CD8-positive, alpha-beta memory T cell (primary cell): ENCODE results near the gene ZNF609. TPM values are rescaled to one million over a fixed set of nuclear protein-coding genes. Genes with fewer than 3 reads are reported as not detected.

Experiments
- CTCF ChIA-PET: fragments of 350-600 bp; sonication (Branson Sonifier 250); formaldehyde crosslinking; loops from one replicate; lab custom pipeline; 2021; ENCODE audit warnings: antibody characterized with exemption; lab: Charles Lee
- POLR2A ChIA-PET: fragments of 350-600 bp; sonication (Branson Sonifier 250); formaldehyde crosslinking; loops from one replicate; lab custom pipeline; 2021; ENCODE audit warnings: antibody characterized with exemption; lab: Charles Lee
- DNase-seq, 5 donors: peaks; one replicate each; pipeline versions ENCODE4 v3.0.0 to v3.0.0-alpha.2; 2020 to 2022; ENCODE audit warnings: mixed read lengths in 1 of 5
- H3K27ac ChIP-seq: one replicate; pipeline ENCODE4 v1.7.0; 2013; ENCODE audit warnings: low read depth, mild to moderate bottlenecking, low read length, moderate library complexity
- H3K27me3 ChIP-seq: 2 replicates; pipeline ENCODE4 v1.7.0; 2013; ENCODE audit warnings: low read length, mild to moderate bottlenecking; ENCODE audit not compliant: insufficient read depth, poor library complexity, severe bottlenecking
- H3K36me3 ChIP-seq: 2 replicates; pipeline ENCODE4 v1.7.0; 2013; ENCODE audit warnings: mild to moderate bottlenecking, low read length, moderate library complexity; ENCODE audit not compliant: insufficient read depth
- H3K4me1 ChIP-seq: 2 replicates; pipeline ENCODE4 v1.7.0; 2013; ENCODE audit warnings: mild to moderate bottlenecking, low read length, moderate library complexity; ENCODE audit not compliant: insufficient read depth
- H3K4me3 ChIP-seq: 2 replicates; pipeline ENCODE4 v1.7.0; 2013; ENCODE audit warnings: mild to moderate bottlenecking, low read length
- H3K9me3 ChIP-seq: 2 replicates; pipeline ENCODE4 v1.7.0; 2013; ENCODE audit warnings: mild to moderate bottlenecking, low read length
- H3K27ac Mint-ChIP-seq, 8 donors: one replicate each; pipeline ENCODE4 v1.8.0; 2020 to 2021; ENCODE audit warnings: mixed read lengths in 8 of 8, mild to moderate bottlenecking in 6 of 8, inconsistent platforms in 3 of 8, moderate library complexity in 3 of 8
- H3K27me3 Mint-ChIP-seq, 2 donors: one replicate each; pipeline ENCODE4 v1.8.0; 2020 to 2021; ENCODE audit warnings: mixed read lengths in 2 of 2, mild to moderate bottlenecking in 1 of 2, moderate library complexity in 1 of 2
- H3K36me3 Mint-ChIP-seq, 3 donors: one replicate each; pipeline ENCODE4 v1.8.0; 2020 to 2021; ENCODE audit warnings: mixed read lengths in 3 of 3, inconsistent platforms in 1 of 3, mild to moderate bottlenecking in 1 of 3
- H3K4me1 Mint-ChIP-seq, 3 donors: one replicate each; pipeline ENCODE4 v1.8.0; 2020 to 2021; ENCODE audit warnings: mixed read lengths in 3 of 3, inconsistent platforms in 1 of 3, mild to moderate bottlenecking in 1 of 3
- H3K4me3 Mint-ChIP-seq, 7 donors: one replicate each; pipeline ENCODE4 v1.8.0; 2020 to 2021; ENCODE audit warnings: mixed read lengths in 7 of 7, mild to moderate bottlenecking in 6 of 7, moderate library complexity in 4 of 7, inconsistent platforms in 2 of 7
- H3K9me3 Mint-ChIP-seq, 5 donors: one replicate each; pipeline ENCODE4 v1.8.0; 2020 to 2022; ENCODE audit warnings: mixed read lengths in 5 of 5, mild to moderate bottlenecking in 3 of 5, moderate library complexity in 2 of 5, inconsistent platforms in 1 of 5
- polyA plus RNA-seq: library from polyadenylated mRNA; unstranded; fragments of 300-500 nt; fragmentation: Illumina TruSeq; gene quantifications from one replicate; pipeline ENCODE4 v1.2.3, GENCODE V29; 2021
- total RNA-seq, 2 experiments: library from RNA; stranded (reverse); gene quantifications; one replicate each; pipeline ENCODE4 v1.2.3, GENCODE V29; 2021

ZNF609 gene
- total and polyA plus RNA-seq, 3 experiments from 2014 or later, result 10.7 to 38.9 (median 38.0) TPM

- ChIA-PET CTCF (interaction anchor here (1.1 kb wide), 1 partner anchor 144 kb away, joined by 3 read pairs; no protein-coding TSS in a partner anchor), POLR2A (interaction anchor here (0.6 kb wide), 2 partner anchors 8 to 385 kb away, joined by 3 to 5 read pairs; no protein-coding TSS in a partner anchor)
- no peaks in the 10 kb centered on the region for H3K27me3 ChIP-seq
- H3K9me3 ChIP-seq, result no peaks in the 10 kb centered on the region
- no peak overlapping the region for H3K4me3 ChIP-seq
- no peaks in the 10 kb centered on the region for H3K36me3 ChIP-seq
- H3K27ac Mint-ChIP-seq, result peak overlapping the region in 7 of 8 donors; percentile 26 to 80 (median 65)
- peaks cover 73% of the 10 kb centered on the region for H3K4me1 ChIP-seq
- no peaks in the 10 kb centered on the region for H3K9me3 Mint-ChIP-seq
- no peaks in the 10 kb centered on the region for H3K27me3 Mint-ChIP-seq
- peaks cover 0 to 22% (median 4%) of the 10 kb centered on the region in 3 donors for H3K36me3 Mint-ChIP-seq
- DNase-seq, result peak in 1 of 5 donors; percentile 31
- no peak overlapping the region for H3K27ac ChIP-seq
- peak overlapping the region in 4 of 7 donors; percentile 0 to 37 (median 7) for H3K4me3 Mint-ChIP-seq
- H3K4me1 Mint-ChIP-seq, result peaks cover 53 to 80% (median 70%) of the 10 kb centered on the region in 3 donors
Measured at GRCh38 chr15:64507293-64507802, 47.0 kb downstream of the ZNF609 start.

- Histone ChIP-seq H3K36me3 (no peaks in the 10 kb centered on the region), H3K27me3 (no peaks in the 10 kb centered on the region), H3K4me3 (no peak overlapping the region), H3K27ac (no peak overlapping the region), H3K4me1 (peaks cover 71% of the 10 kb centered on the region), H3K9me3 (no peaks in the 10 kb centered on the region)
- Mint-ChIP-seq H3K9me3 (no peaks in the 10 kb centered on the region), H3K27ac (peak overlapping the region in 5 of 8 donors; percentile 52 to 69 (median 67)), H3K27me3 (no peaks in the 10 kb centered on the region), H3K4me1 (peaks cover 48 to 77% (median 67%) of the 10 kb centered on the region in 3 donors), H3K36me3 (peaks cover 0 to 22% (median 4%) of the 10 kb centered on the region in 3 donors), H3K4me3 (peak overlapping the region in 2 of 7 donors; percentile 5 to 37)
- CTCF ChIA-PET, result interaction anchor here (1.1 kb wide), 1 partner anchor 144 kb away, joined by 3 read pairs; no protein-coding TSS in a partner anchor
- POLR2A ChIA-PET, result interaction anchor here (0.6 kb wide), 1 partner anchor 386 kb away, joined by 3 read pairs; no protein-coding TSS in a partner anchor
- DNase-seq, result no peak
Measured at GRCh38 chr15:64507845-64508244, 47.5 kb downstream of the ZNF609 start.

DNA sequence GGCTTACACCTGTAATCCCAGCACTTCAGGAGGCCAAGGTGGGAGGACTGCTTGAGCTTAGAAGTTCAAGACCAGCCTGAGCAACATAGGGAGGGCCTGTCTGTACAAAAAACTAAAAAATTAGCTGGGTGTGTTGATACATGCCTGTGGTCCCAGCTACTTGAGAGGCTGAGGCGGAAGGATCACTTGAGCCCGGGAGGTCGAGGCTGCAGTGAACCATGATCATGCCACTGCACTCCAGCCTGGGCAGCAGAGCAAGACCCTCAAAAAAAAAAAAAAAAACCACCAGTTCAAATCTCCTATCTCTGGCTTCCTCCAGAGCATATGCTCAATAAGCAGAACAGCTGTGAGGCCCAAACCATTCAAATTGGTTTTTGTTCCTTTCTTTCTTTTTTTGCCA lies 53.4 kb downstream of the ZNF609 start:
- no peaks in the 10 kb centered on the region for H3K36me3 ChIP-seq
- ChIA-PET CTCF (interaction anchor here (0.7 to 1.7 kb wide), 3 partner anchors 13 to 323 kb away, joined by 3 to 4 read pairs (median 3); no protein-coding TSS in a partner anchor), POLR2A (interaction anchor here (0.6 to 0.7 kb wide), 3 partner anchors 12 to 259 kb away, joined by 3 to 10 read pairs (median 4); no protein-coding TSS in a partner anchor)
- no peaks in the 10 kb centered on the region for H3K9me3 ChIP-seq
- no peak for DNase-seq
- no peaks in the 10 kb centered on the region for H3K27me3 Mint-ChIP-seq
- H3K4me3 Mint-ChIP-seq, result peak overlapping the region in 1 of 7 donors; percentile 5
- H3K4me1 ChIP-seq, result peaks cover 52% of the 10 kb centered on the region
- no peak overlapping the region for H3K27ac ChIP-seq
- peaks cover 0 to 22% (median 12%) of the 10 kb centered on the region in 3 donors for H3K36me3 Mint-ChIP-seq
- H3K9me3 Mint-ChIP-seq, result no peaks in the 10 kb centered on the region
- H3K4me1 Mint-ChIP-seq, result peaks cover 35 to 73% (median 52%) of the 10 kb centered on the region in 3 donors
- peak overlapping the region in 6 of 8 donors; percentile 38 to 76 (median 56) for H3K27ac Mint-ChIP-seq
- no peak overlapping the region for H3K4me3 ChIP-seq
- H3K27me3 ChIP-seq, result no peaks in the 10 kb centered on the region

GRCh38 chr15:64515196-64515595 lies 54.8 kb downstream of the ZNF609 start:
- H3K27ac Mint-ChIP-seq, result peak overlapping the region in 1 of 8 donors; percentile 66
- Histone ChIP-seq H3K27ac (no peak overlapping the region), H3K4me3 (no peak overlapping the region), H3K36me3 (no peaks in the 10 kb centered on the region), H3K9me3 (no peaks in the 10 kb centered on the region), H3K4me1 (peaks cover 52% of the 10 kb centered on the region), H3K27me3 (no peaks in the 10 kb centered on the region)
- H3K4me3 Mint-ChIP-seq, result no peak overlapping the region
- ChIA-PET POLR2A (interaction anchor here (0.6 kb wide), 2 partner anchors 8 to 59 kb away, joined by 5 to 6 read pairs; no protein-coding TSS in a partner anchor), CTCF (no interaction called here)
- no peaks in the 10 kb centered on the region for H3K9me3 Mint-ChIP-seq
- no peaks in the 10 kb centered on the region for H3K27me3 Mint-ChIP-seq
- H3K36me3 Mint-ChIP-seq, result peaks cover 0 to 17% (median 15%) of the 10 kb centered on the region in 3 donors
- peaks cover 32 to 74% (median 52%) of the 10 kb centered on the region in 3 donors for H3K4me1 Mint-ChIP-seq
- no peak for DNase-seq

DNA sequence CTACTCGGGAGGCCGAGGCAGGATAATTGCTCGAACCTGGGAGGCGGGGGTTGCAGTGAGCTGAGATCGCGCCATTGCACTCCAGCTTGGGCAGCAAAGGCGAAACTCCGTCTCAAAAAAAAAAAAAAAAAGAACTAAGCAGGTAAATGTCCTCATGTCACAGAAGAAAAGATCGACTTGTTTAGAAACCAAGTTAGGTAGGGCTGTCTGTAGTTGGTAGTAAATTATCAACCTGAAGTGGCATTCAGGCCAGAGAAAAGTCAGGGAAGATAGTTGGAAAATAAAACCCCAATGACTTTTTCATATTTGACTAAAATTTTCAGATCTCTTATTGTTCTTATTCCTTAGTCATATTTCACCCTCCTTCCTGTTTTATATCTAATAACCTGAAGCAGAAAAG lies 55.4 kb downstream of the ZNF609 start:
- Histone ChIP-seq H3K27me3 (no peaks in the 10 kb centered on the region), H3K27ac (no peak overlapping the region), H3K9me3 (no peaks in the 10 kb centered on the region), H3K36me3 (no peaks in the 10 kb centered on the region), H3K4me3 (no peak overlapping the region), H3K4me1 (peaks cover 53% of the 10 kb centered on the region)
- DNase-seq, result no peak
- ChIA-PET POLR2A (interaction anchor here (0.6 to 1.0 kb wide), 3 partner anchors 8 to 58 kb away, joined by 3 to 6 read pairs (median 5); no protein-coding TSS in a partner anchor), CTCF (no interaction called here)
- Mint-ChIP-seq H3K27me3 (no peaks in the 10 kb centered on the region), H3K36me3 (peaks cover 0 to 18% (median 15%) of the 10 kb centered on the region in 3 donors), H3K4me1 (peaks cover 32 to 73% (median 56%) of the 10 kb centered on the region in 3 donors), H3K27ac (no peak overlapping the region), H3K4me3 (no peak overlapping the region), H3K9me3 (no peaks in the 10 kb centered on the region)

DNA sequence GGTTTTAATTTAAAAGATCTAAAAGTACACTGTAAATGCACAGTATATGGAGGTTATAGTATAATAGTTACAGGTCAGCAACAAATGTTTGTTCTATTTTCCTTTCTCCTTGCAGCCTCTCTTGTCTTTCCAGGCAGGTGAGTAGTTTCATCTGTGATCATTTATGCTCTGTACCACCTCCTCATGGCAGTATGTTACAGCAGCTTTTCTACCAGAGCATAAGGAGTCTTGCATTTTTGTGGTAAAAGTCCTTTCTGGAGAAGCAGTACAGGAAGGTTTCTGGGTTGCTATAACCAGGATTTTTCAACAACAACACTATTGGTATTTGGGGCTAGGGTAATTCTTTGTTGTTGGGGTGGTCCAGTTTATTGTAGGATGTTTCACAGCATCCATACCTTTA lies 59.5 kb downstream of the ZNF609 start:
- Histone ChIP-seq H3K4me3 (no peak overlapping the region), H3K9me3 (no peaks in the 10 kb centered on the region), H3K4me1 (peaks cover 27% of the 10 kb centered on the region), H3K27ac (no peak overlapping the region), H3K36me3 (no peaks in the 10 kb centered on the region), H3K27me3 (no peaks in the 10 kb centered on the region)
- Mint-ChIP-seq H3K27me3 (no peaks in the 10 kb centered on the region), H3K36me3 (peaks cover 0 to 25% (median 18%) of the 10 kb centered on the region in 3 donors), H3K4me3 (no peak overlapping the region), H3K9me3 (no peaks in the 10 kb centered on the region), H3K27ac (no peak overlapping the region), H3K4me1 (peaks cover 41 to 77% (median 57%) of the 10 kb centered on the region in 3 donors)
- no peak for DNase-seq
- ChIA-PET CTCF (no interaction called here), POLR2A (no interaction called here)

GRCh38 chr15:64521201-64521600 lies 60.8 kb downstream of the ZNF609 start:
- Histone ChIP-seq H3K4me1 (peaks cover 22% of the 10 kb centered on the region), H3K4me3 (no peak overlapping the region), H3K27me3 (no peaks in the 10 kb centered on the region), H3K9me3 (no peaks in the 10 kb centered on the region), H3K27ac (no peak overlapping the region), H3K36me3 (no peaks in the 10 kb centered on the region)
- H3K4me3 Mint-ChIP-seq, result no peak overlapping the region
- no peaks in the 10 kb centered on the region for H3K27me3 Mint-ChIP-seq
- H3K9me3 Mint-ChIP-seq, result no peaks in the 10 kb centered on the region
- ChIA-PET CTCF (no interaction called here), POLR2A (no interaction called here)
- H3K27ac Mint-ChIP-seq, result peak overlapping the region in 2 of 8 donors; percentile 22 to 45
- H3K36me3 Mint-ChIP-seq, result peaks cover 0 to 19% (median 18%) of the 10 kb centered on the region in 3 donors
- DNase-seq, result no peak
- peaks cover 51 to 78% (median 68%) of the 10 kb centered on the region in 3 donors for H3K4me1 Mint-ChIP-seq

GRCh38 chr15:64521726-64522164 lies 61.4 kb downstream of the ZNF609 start:
- Histone ChIP-seq H3K27ac (no peak overlapping the region), H3K4me1 (peaks cover 22% of the 10 kb centered on the region), H3K27me3 (no peaks in the 10 kb centered on the region), H3K9me3 (no peaks in the 10 kb centered on the region), H3K36me3 (no peaks in the 10 kb centered on the region), H3K4me3 (no peak overlapping the region)
- peak overlapping the region in 1 of 7 donors; percentile 55 for H3K4me3 Mint-ChIP-seq
- peaks cover 52 to 82% (median 74%) of the 10 kb centered on the region in 3 donors for H3K4me1 Mint-ChIP-seq
- ChIA-PET CTCF (no interaction called here), POLR2A (no interaction called here)
- H3K27me3 Mint-ChIP-seq, result no peaks in the 10 kb centered on the region
- no peaks in the 10 kb centered on the region for H3K9me3 Mint-ChIP-seq
- peaks cover 0 to 18% (median 16%) of the 10 kb centered on the region in 3 donors for H3K36me3 Mint-ChIP-seq
- H3K27ac Mint-ChIP-seq, result peak overlapping the region in 2 of 8 donors; percentile 45 to 53
- DNase-seq, result no peak
